G401 (cell line): ENCODE data around the gene UBE4B. TPM values are rescaled to one million over a fixed set of nuclear protein-coding genes. Genes with fewer than 3 reads are reported as not detected.
"Not testable (repeated sequence)": the region's sequence is repeated elsewhere in the genome, so short reads cannot be mapped to it uniquely, and the experiment has no call there.

ENCODE experiments used
- DNase-seq: peaks from one replicate; pipeline ENCODE4 v3.0.0-alpha.2; 2015; ENCODE audit warnings: low spot score
- in situ Hi-C: cut with HindIII; loops from 2 replicates; pipeline ENCODE4 v1.10.0; 2016; ENCODE audit warnings: low sequenced_read_pairs, mixed read lengths
- total RNA-seq: library from RNA; depleted of rRNA; stranded (reverse); fragments of >200 nt; shearing (Covaris generic); gene quantifications from 2 replicates; pipeline ENCODE4 v1.2.3, GENCODE V29; 2014

The UBE4B gene
- total RNA-seq, 1 experiment from 2014 or later, result 101 TPM

DNA sequence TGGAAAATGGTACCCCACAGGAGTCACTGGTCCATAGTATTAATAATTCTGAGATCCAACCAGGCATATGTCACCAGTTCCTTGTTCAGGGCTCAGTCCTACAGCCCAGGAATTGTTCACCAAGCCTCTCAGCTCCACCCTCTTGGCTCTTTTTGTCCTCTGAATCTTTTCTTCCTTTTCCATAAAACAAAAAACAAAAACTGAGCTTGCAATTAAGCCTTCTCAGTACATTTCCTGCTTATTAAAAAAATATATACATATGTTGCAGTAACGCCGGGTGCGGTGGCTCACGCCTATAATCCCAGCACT, 154.2 kb downstream of the UBE4B start:
- no peak for DNase-seq
- in situ Hi-C loops, result no loop called here

DNA sequence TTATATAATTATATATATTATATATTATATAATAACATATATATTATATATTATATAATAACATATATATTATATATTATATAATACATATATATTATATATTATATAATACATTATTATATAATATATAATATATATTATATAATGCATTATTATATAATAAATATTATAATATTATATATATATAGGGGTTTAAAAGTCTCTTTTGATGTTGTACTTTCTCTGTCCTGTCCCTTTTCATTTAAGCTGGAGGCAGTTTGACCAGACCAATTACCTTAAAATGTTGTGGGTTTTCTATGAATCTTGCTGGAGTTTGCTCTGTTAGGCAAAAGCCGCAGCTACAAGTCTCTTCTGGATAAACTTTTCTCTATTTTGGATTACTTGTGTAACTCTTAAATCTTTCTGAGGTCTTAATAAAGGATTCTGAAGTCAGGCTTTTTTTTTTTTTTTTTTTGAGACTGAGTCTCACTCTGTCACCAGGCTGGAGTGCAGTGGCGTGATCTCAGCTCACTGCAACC, 155.4 kb downstream of the UBE4B start:
- in situ Hi-C loops, result no loop called here
- no peak for DNase-seq

DNA sequence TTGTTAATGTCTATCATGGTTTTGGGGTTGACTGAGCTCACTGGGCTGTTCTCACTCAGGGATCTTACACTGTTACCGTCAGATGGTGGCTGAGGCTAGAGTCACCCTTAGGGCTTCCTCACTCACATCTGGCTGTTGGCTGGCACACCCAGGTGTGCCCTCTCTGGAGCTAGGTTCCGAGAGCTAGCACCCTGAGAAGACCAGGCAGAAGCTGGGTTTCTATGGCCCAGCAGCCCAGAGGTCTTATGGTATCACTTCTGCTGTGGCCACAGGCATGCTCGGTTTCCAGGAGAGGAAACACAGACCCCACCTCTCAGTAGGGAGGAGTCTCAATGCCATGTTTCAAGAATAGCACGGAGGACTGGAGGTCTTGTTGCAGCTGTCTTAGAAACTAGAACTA, 156.9 kb downstream of the UBE4B start:
- in situ Hi-C loops, result no loop called here
- DNase-seq, result no peak

DNA sequence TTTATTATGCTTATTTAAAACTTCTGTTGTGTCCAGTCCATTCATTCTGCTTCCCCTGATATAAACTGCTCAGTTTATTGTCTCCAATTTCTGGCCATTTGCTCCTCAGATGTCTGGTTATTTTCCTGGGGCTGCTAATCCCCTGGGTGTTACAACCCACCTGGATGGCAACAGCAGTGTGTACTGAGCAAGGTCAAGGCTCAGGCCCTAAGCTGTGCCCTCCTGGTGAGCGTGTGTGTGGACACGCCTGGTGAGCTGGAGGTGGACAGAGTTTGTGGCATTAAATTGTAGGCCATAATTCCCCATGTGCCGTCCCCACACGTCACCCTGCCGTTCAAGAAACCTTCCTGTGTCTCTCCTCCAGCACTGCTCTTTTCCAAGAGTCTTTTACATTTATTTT, 159.5 kb downstream of the UBE4B start:
- DNase-seq, result no peak
- in situ Hi-C loops, result no loop called here

DNA sequence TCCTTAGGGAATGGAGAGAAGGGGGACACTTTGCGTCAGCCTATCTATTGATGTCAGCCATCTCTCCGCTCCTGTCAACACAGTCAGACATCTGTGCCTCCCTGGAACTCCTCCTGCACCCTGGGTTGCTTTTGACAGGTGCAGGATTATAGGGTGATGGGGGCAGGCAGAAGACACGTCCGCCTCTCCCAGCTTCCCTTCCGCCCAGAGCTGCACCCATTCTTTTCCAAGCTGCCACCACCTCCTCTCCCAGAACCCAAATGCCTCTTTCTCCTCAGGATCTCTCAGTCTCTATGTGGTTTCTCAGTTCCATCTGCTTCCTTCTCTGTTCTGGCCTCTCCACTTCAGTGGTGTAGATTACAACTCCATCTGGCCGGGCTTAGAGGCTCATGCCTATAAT, 160.5 kb downstream of the UBE4B start:
- DNase-seq, result no peak
- in situ Hi-C loops, result no loop called here

DNA sequence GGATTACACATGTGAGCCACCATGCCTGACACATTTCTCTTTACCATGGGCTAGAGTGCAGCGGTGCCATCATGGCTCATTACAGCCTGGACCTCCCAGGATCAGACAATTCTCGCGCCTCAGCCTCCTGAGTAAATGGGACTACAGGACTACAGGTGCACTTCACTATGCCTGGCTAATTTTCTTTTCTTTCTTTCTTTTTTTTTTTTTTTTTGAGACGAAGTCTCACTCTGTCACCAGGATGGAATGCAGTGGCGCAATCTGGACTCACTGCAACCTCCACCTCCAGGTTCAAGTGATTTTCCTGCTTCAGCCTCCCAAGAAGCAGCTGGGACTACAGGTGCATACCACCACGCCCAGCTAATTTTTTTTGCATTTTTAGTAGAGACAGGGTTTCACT, 162.8 kb downstream of the UBE4B start:
- in situ Hi-C loops, result no loop called here
- no peak for DNase-seq

DNA sequence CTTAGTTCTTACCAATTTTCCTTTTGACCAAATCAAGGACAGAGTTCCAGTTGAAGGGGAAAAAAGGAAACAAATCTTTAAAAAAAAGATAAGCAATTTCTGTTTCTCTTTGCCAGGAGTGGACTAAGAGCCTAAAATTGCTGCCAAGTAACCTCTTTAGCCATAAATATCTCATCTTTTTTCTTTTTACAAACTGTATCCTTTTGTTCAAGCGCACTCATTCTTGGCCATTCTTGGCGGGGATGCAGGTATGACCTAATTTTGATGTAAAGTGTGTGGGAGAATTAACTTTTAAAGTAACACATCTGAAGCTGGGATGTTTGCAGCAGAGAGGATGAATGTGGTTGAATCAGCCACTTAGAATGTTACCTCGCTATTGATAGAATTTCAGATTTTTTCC, 164.2 kb downstream of the UBE4B start:
- DNase-seq, result no peak
- in situ Hi-C loops, result no loop called here

DNA sequence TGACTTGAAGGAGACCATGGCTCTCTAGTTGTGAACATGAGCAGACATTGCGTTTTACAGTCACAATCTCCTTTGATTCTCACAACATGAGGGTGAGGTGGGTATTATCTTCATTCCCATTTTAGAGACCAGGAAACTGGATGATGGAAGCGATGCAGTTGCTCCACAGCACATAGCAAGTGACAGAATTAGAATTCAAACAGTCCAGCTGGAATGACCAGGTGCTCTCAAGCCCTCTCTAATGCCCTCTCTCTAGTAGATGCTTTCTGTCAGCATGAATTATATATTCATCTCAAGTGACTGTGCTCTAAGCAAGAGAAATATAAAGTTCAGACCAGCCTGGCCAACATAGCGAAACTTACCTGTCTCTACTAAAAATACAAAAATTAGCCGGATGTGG, 167.9 kb downstream of the UBE4B start:
- in situ Hi-C loops, result no loop called here
- peak; percentile 84 for DNase-seq

DNA sequence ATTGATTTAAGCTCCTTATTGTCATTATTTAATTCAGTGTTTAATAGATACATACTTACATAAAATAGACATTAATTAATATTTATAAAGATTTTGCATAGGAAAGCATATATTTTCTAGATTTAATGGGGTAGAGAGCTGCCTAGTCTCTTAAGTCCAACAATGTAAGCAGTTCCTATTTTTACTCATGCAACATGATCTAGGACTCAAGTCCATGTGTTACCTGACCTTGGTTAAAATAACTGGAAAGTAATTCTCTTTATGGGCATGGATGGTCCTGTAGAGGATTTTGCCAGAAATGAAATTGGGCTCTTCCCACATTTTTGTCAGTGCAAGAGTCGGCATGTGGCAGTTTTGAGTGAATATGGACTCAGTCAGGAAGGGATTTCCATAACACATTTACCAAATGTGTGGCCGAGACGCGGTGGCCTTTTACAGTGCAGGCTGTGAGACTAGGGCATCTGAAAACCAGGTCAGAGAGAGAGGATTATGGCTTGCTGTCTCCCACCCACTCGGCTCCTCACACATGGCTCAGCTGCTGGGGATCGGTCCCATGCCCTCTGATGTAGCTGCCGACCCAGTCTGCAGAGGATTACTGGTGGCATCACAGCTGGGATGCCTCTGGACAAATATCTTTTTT, 171.4 kb downstream of the UBE4B start:
- DNase-seq, result peak; percentile 84

DNA sequence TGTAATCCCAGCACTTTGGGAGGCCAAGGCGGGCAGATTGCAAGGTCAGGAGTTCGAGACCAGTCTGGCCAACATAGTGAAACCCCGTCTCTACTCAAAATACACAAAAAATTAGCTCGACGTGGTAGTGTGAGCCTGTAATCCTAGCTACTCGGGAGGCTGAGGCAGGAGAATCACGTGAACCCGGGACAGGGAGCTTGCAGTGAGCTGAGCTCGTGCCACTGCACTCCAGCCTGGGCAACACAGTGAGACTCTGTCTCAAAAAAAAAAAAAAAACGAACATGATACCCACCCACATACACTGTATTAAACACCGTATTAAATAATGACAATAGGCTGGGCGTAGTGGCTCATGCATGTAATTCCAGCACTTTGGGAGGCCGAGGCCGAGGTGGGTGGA, 172.4 kb downstream of the UBE4B start:
- in situ Hi-C loops, DNase-seq: not testable (repeated sequence)

More for the DNA sequence above, 171.4 kb downstream of the UBE4B start:
- in situ Hi-C loops, result no loop called here

DNA sequence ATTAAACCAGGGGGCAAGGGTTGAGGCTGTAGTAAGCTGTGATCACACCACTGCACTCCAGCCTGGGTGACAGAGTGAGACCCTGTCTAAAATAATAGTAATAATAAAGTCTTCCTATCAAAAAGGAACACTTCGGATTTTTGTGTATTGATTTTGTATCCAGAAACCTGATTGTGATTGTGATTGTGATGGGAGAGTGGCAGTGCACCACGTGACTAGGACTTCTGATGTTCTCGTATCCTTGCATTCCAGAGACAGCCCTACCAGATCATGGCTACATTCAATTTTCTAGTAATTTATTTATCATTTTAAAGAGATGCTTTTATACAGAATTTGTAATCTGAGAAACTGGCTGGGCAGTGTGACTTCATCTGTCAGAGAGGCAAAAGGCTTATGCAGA, 175.1 kb downstream of the UBE4B start:
- no peak for DNase-seq

DNA sequence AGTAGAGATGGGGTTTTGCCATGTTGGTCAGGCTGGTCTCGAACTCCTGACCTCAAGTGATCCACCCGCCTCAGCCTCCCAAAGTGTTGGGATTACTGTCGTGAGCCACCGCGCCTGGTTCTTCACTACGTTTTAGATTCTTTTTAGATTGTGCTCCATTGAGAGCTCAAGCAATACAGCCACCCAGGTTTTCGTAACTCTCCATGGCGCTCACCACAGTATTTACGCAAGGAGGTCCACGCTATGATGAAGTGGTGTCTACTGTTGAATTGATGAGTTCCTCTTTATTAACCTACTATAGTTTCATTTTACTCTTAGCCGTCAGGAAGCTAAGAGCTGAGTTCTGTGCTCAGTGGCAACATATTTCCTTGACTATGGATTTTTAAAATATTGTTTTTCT, 175.8 kb downstream of the UBE4B start:
- in situ Hi-C loops, result no loop called here
- no peak for DNase-seq

More for the DNA sequence above, 175.1 kb downstream of the UBE4B start:
- in situ Hi-C loops, result no loop called here

DNA sequence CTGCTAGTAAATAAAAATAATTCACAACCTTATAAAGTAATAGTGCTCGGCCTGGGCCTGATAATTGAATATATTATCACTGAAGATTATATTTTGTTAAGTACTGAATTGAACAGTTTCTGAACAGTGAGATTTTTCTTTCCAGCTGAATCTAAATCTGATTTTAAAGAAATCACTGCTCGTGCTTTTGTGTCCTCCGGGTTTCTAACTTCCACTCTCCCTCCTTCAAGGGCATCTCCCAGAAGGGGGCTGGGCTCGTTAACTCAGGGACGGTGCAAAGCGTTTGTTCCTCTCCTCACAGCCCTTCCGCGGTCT, 176.8 kb downstream of the UBE4B start:
- in situ Hi-C loops, result no loop called here
- DNase-seq, result no peak

DNA sequence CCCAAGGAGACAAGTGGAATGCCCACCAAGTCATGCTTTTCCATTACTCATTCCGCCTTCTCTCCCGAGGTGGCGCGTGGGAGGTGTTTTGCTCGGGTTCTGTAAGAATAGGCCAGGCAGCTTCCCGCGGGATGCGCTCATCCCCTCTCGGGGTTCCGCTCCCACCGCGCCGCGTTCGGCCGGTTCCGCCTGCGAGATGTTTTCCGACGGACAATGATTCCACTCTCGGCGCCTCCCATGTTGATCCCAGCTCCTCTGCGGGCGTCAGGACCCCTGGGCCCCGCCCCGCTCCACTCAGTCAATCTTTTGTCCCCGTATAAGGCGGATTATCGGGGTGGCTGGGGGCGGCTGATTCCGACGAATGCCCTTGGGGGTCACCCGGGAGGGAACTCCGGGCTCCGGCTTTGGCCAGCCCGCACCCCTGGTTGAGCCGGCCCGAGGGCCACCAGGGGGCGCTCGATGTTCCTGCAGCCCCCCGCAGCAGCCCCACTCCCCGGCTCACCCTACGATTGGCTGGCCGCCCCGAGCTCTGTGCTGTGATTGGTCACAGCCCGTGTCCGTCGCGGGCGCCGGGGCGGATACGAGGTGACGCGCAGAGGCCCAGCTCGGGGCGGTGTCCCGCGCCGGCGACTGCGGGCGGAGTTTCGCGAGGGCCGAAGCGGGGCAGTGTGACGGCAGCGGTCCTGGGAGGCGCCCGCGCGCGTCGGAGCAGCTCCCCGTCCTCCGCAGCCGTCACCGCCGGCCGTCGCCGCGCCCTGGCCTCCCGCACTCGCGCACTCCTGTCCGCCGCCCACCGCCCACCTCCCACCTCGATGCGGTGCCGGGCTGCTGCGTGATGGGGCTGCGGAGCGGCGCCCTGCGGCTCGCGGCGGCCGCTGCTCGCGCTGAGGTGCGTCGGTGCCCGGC, 177.4 kb downstream of the UBE4B start, which contains the start of gene KIF1B:
Gene KIF1B, plus strand, starts transcription at position 666 of the 906 bp plus-strand sequence. CDS start 21,759 bp downstream, outside the sequence.
- DNase-seq, result peak; percentile 96
- in situ Hi-C loops, result no loop called here

DNA sequence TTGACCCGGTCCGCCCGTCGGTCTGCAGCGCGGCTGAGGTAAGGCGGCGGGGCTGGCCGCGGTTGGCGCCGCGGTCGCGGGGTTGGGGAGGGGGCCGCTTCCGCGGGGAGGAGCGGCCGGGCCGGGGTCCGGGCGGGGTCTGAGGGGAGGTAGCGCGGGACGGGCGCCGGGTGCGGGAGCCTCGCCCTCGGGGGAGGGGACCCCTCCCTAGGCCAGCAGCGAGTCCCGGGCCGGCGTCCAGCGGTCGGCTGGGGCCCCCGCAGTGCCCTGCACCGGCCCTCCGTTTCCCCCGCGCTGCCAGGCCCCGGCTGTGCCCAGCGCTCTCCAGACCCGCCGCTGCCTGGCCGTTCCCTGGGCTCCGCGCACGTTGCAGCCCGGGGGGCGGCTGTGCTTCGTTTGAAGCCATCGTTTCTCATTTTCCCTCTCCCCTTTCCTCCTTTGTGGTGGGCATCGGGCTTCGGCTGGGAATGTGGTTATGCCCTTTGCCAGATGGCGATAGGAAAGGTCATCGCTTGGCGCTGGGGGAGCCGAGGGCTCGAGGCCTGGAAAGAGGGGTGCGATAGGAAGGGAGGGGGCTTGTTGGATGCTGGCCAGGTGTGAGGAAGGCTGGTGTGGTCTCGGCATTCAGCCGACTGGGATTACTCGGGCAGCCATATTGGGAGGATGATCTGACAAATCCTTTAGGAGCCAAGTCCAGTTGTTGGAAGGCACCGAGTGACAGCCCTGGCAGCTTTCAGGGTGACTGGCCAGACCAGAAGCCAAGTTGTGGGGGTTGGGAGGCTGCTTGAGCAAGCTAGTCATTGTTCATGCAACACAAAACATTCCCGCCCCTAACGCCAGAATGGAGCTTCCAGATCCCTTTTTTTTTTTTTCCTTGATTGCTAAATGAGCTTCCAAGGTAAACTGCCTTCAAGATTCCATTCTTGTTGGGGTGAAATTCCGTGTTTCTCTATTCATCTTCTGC, 178.4 kb downstream of the UBE4B start:
- in situ Hi-C loops, result no loop called here
- peak; percentile 92 for DNase-seq

DNA sequence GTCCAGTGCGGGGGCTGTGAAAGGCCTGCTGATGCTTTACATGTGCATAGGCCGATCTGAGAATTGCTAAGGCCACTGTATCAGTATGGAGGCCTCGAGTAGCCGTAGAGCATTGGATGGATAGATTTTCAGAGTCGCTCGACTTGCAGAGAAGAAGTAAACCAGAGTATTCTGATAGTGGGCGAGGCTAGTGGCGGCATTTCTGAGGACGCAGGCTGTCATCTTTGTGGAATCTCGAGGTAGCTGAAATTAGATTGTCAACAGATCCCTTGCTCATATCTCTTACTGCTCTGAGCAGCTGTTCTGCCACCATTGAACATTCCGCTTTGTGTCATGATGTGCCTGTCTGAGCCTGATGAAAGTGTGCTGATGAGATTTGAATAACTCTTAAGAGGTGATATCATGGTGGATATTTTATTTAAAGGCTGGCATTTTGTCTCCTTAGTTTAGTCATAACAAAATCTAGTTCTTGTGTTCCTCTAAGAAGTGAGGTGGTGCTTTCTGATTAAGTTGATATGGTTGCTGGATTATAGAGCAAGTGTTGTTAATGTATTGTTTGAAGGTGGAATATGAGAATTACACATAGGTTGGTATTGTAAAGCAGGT, 179.2 kb downstream of the UBE4B start:
- in situ Hi-C loops, result no loop called here
- no peak for DNase-seq

DNA sequence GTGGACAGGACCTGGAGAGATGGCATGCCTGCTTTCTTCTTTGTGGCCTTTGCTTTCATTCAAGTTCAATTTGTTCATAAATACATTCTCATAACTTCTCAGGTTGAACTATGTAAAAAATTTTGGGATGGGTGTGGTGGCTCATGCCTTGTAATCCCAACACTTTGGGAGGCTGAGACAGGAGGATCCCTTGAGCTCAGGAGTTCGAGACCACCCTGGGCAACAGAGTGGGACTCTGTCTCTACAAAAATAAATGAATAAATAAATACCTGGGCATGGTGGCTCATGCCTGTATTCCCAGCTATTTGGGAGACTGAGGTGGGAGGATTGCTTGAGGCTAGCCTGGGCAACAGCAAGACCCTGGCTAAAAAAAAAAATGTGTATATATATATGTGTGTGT, 179.7 kb downstream of the UBE4B start:
- in situ Hi-C loops, result no loop called here
- DNase-seq, result no peak

DNA sequence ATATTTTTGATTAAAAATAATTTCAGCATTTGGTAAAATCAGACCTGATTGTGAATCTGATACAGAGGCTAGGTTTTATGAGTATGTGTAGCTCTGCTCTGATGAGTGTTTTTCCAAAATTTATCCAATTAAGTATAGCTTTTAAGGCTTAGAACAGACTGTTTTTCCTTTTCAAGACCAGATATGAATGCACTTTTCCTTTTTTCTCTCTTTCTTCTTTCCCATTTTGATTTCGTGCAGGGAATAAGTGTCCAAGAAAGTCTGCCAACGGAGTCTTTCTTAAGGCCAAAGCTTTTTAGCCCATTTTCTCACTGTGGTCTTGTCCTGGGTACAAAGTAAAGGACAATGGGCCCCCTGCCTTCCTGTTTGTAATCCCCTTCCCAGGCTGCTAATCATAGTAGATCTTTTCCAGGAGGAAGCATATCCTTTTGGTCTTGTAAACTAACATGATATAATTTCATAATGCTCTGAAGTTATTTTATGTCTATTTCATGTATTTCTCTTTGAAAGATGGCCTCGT, 180.5 kb downstream of the UBE4B start:
- DNase-seq, result no peak
- in situ Hi-C loops, result no loop called here
